Motor neuron (in vitro differentiated cells): ENCODE data around the gene HAGH. TPM values are rescaled to one million over a fixed set of nuclear protein-coding genes. Genes with fewer than 3 reads are reported as not detected.
A peak's percentile ranks its signal among the peaks of the same experiment; 100 is the strongest.

Experiments used
- ATAC-seq, 8 experiments: fragments of 200-7000 bp; cut with Tn5 transposase; replicated peaks in 6 of 8; 2 replicates each; pipeline ENCODE4 v1.8.0; 2021; ENCODE audit warnings: mild to moderate bottlenecking in 8 of 8, moderate library complexity in 8 of 8
- H3K27ac ChIP-seq, 2 donors: fragments of 250-450 bp; sonication (Bioruptor Pico); 2 replicates each; pipeline ENCODE4 v1.9.0; 2021; ENCODE audit warnings: antibody characterized with exemption in 2 of 2, mild to moderate bottlenecking in 2 of 2, moderate library complexity in 1 of 2
- H3K4me1 ChIP-seq, 2 donors: fragments of 250-450 bp; sonication (Bioruptor Pico); replicated peaks in 1 of 2; 2 replicates each; pipeline ENCODE4 v1.6.1; 2021; ENCODE audit warnings: antibody characterized with exemption in 2 of 2, mild to moderate bottlenecking in 2 of 2, moderate library complexity in 1 of 2
- H3K4me3 ChIP-seq, 5 donors: fragments of 250-450 bp; sonication (Bioruptor Pico); 2 replicates each; pipeline ENCODE4 v1.9.0; 2021; ENCODE audit warnings: antibody characterized with exemption in 5 of 5, mild to moderate bottlenecking in 5 of 5, moderate library complexity in 4 of 5
- WGBS, 10 experiments: fragments of 450-650 bp; shearing (Covaris generic); methylation state at CpG; one replicate each; pipeline ENCODE4 v1.0.0; 2022; 5-methylcytosine and 5-hydroxymethylcytosine counted together
- in situ Hi-C, 9 experiments: fragments of 400-800 bp; cut with MboI; loops; one replicate each; pipeline ENCODE4 v1.15.0; 2021; ENCODE audit warnings: low sequenced_read_pairs in 9 of 9, low pct_unique_long_range_greater_than_20kb in 2 of 9; ENCODE audit not compliant: unreplicated experiment in 9 of 9
- total RNA-seq, 8 experiments: library from RNA; unstranded; fragments of 300-600 nt; gene quantifications; 2 replicates each; pipeline versions ENCODE4 v1.2.3 to v1.2.4, GENCODE V29; 2022

HAGH gene
- total RNA-seq, 8 experiments from 2014 or later: 27.8 to 67.6 (median 38.9) TPM

DNA sequence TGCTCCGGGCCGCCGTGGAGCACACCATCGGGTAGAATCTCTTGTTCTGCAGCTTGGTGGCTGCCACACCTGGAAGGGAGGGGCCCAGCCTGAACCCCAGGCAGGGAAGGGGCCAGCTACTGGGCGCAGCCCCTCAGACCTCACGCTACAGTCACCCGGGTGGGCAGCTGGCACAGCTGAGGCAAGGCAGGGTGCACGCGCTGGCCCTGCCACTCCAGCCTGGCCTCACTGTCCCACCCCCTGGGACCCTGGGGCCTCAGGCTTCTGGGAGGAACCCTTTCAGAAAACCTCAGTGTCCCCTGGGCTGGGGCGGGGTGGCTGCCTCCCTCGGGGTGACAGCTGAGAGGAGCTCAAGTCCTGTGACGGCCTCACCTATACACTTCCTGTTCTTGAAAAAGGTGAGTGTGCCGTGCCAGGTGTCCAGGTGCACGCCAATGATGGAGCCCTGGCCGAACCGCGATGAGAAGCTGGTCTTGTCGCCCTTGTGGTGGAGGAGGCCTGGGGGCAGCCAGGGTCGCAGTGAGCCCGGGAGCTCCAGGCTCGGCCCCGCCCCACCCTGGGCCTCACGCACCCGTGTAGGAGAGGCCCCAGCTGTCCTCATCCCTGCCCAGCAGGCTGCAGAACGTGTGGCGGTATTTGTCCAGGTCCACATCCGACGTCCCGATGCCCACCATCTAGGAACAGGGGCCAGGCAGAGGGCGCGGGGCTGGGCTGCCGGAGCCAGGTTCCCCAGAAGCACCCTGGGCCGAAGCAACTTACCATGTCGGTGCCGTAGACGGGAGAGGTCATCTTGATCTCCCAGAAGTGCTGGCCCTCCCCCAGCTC lies 49.0 kb downstream of the HAGH start:
- WGBS, 10 experiments: 60 to 100% (median 82%) methylated on average over 1 to 8 of the region's 36 CpGs; no CpG with 5 or more reads in 5 of the 10 experiments
- ATAC-seq: no peak
- Histone ChIP-seq H3K4me1 (peaks cover 18% of the 10 kb centered on the region in 2 donors), H3K4me3 (no peak overlapping the region), H3K27ac (no peak overlapping the region)
- in situ Hi-C loops: no loop called here

DNA sequence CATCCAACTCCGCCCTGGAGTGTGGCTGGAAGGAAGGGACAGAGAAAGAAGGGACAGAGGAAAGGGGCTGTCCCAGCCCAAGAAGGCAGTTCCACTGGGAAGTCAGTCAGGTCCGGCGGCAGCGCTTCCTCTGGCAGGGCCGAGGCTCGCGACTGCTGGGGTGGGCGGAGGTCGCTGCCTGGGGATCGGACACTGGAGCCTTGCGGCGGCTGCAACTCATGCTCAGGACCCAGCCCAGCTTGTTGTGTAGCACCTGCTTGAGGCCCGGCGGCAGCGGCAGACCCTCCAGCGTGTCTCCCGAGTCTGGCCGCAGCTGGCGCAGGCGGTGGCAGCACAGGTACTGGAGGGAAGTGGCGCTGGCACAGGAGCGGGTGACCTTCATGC lies 49.6 kb downstream of the HAGH start:
- in situ Hi-C loops: no loop called here
- Histone ChIP-seq H3K27ac (no peak overlapping the region), H3K4me1 (peaks cover 18% of the 10 kb centered on the region in 2 donors), H3K4me3 (no peak overlapping the region)
- WGBS, 10 experiments: 90 to 100% (median 94%) methylated on average over 1 to 9 of the region's 22 CpGs; no CpG with 5 or more reads in 7 of the 10 experiments
- no peak for ATAC-seq

DNA sequence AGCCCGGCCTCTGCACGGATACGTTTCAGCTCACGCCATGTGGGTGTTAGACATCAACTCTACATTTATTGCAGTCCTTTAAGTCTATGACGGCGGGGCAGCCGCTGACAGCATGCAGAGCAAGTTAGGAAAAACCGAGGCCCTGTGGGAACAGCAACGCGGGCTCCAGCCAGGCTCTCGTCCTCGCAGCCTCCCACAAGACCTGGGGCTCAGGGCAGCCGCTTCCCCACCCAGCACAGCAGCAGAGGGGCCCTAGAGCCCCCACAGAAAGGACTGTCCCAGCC lies 50.0 kb downstream of the HAGH start:
- Histone ChIP-seq H3K4me3 (no peak overlapping the region), H3K27ac (no peak overlapping the region), H3K4me1 (peaks cover 18% of the 10 kb centered on the region in 2 donors)
- in situ Hi-C loops: no loop called here
- no peak for ATAC-seq
- 64 to 100% (median 88%) methylated on average over 2 to 4 of the region's 13 CpGs; no CpG with 5 or more reads in 6 of the 10 experiments for WGBS, 10 experiments

DNA sequence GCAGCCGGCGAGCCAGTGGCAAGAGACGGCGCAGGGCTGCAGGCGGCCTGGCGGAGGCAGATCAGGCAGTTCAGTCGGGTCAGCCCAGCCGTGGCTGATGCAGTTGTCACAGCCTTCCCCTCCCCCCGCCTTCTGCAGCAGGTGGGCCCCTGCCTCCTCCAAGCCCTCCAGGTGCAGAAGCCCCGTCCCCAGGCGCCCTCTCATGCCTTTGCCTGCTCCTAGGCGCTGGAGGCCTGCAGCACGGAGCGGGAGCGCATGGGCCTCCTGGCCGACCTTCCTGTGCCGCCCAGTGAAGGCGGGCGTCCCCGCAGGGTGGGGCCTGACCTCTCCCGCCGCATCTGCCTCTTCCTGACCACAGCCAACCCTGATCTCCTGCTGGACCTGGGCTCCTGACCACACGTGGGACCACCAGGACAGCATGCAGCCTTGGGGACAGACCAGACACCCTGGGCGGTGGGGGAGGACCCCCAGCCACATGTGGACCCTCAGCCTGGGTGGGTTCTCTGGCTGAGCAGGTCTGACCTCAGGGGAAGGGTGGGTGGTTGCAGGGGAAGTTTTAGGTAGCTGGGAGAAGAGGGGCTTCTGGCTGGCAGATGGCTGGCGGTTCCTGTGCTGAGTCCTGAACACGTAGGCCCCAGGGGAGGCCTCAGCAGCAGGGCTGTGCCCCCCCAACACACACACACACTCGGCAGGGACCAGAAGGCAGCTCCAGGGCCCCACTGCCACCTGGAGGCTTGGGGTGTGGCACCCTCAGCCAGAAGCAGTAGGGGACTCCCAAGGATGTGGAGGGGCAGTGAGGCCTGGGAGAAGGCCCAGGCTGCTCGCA lies 50.6 kb downstream of the HAGH start:
- ATAC-seq: no peak
- peaks cover 13 to 14% of the 10 kb centered on the region in 2 donors for H3K4me1 ChIP-seq
- in situ Hi-C loops: no loop called here
- WGBS, 10 experiments: 86 to 100% (median 96%) methylated on average over 1 to 7 of the region's 28 CpGs; no CpG with 5 or more reads in 6 of the 10 experiments
- H3K27ac ChIP-seq: no peak overlapping the region
- no peak overlapping the region for H3K4me3 ChIP-seq

DNA sequence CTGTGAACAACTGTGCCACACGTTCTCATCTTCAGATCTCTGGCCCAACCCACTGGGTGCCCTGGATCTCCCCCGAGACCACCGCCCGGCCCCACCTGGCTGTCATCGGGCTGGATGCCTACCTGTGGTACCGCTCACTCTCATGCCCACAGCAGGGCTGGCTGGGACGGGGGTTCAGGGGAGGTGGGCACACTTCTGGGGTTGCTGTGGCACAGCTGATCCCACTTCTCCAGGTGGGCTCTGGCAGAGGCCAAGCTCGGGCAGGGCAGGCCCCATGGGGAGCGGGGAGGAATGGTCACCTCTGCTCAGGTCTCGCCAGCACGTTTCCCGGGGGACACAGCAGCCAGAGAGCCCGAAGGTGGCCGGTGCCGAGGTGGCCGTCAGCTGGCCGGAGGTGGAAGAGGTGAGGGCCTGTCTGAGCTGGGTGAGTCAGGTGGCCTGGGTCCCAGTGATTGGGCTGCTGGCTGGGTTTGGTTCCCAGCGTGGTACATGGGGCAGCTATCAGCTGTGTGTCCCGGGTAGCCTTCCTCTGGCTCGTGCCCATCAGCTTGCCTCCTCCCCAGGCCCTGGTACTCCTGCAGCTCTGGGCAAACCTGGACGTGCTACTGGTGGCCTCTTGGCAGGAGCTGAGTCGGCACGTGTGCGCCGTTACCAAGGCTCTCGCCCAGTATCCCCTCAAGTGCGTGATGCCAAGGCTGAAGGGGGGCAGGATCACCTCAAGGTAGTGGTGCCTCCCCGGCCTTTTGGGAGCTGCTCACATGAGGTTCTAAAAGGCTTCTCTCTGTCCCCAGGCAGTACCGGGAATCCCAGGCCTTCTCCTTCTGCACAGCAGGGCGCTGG lies 51.4 kb downstream of the HAGH start:
- no peak overlapping the region for H3K4me3 ChIP-seq

DNA sequence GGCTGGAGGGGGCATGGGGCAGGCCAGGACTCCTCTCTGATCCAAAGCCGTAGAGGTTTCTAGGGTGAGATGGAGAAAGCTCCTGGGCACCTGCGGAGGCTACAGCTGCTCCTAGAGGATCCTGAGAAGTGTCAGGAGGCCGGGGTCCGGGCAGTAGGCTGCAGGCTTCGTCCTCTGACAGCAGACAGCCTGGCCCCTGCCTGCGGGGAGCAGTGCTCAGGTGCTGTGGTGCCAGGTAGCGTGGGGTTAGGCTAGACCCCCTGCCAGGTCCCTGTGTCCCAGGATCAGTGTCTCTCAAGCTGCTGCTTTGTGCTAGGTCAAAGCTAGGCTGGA lies 52.2 kb downstream of the HAGH start:
- WGBS, 10 experiments: 80% methylated on average over 1 to 2 of the region's 7 CpGs; no CpG with 5 or more reads in 8 of the 10 experiments
- H3K4me1 ChIP-seq: peaks cover 16 to 17% of the 10 kb centered on the region in 2 donors
- in situ Hi-C loops: no loop called here
- no peak for ATAC-seq
- peak overlapping the region; percentile 73 to 96 (median 84) for H3K4me3 ChIP-seq
- no peak overlapping the region for H3K27ac ChIP-seq

More for the DNA sequence above, 51.4 kb downstream of the HAGH start:
- in situ Hi-C loops: no loop called here
- WGBS, 10 experiments: 85 to 100% (median 89%) methylated on average over 2 to 6 of the region's 30 CpGs; no CpG with 5 or more reads in 6 of the 10 experiments
- Histone ChIP-seq H3K4me1 (peaks cover 14 to 15% of the 10 kb centered on the region in 2 donors), H3K27ac (no peak overlapping the region)
- ATAC-seq: no peak

DNA sequence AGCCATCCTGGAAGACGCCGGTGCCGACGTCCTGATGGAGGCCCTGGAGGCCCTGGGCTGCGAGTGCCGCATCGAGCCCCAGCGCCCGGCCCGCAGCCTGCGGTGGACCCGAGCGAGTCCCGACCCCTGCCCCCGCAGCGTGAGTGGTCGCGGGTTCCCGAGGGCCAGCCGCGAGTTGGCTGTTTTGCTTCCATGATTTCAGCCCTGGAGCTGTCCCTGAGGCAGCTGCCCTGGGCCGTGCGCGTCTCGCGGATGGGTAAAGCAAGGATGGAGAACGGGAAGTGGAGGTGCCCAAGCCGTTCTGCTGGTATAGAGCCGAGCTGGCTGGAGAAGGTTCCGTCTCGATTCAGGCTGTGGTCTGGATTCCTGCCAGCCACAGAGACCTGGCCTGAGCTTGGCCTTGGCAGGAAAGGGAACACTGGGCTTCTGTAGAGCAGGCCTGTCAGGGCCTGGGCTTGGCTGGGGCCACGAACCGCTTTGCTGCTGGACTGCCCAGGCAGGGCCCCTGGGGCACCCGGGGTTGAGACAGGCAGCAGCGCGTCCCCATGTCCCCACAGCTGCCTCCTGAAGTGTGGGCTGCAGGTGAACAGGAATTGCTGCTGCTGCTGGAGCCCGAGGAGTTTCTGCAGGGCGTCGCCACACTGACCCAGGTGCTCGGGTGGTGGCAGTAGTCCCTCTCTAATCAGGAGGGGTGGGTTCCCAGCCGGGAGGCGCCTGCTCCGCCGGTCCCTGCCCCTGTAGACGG lies 52.8 kb downstream of the HAGH start:
- Histone ChIP-seq H3K4me1 (peaks cover 16 to 17% of the 10 kb centered on the region in 2 donors), H3K4me3 (peak overlapping the region; percentile 73 to 96 (median 84)), H3K27ac (peak overlapping the region; percentile 93 to 95)
- in situ Hi-C loops: no loop called here
- 0 to 18% (median 0%) methylated on average over 1 to 6 of the region's 45 CpGs; no CpG with 5 or more reads in 5 of the 10 experiments for WGBS, 10 experiments
- ATAC-seq: peak in 3 of 8 experiments; percentile 0 to 3 (median 2)

DNA sequence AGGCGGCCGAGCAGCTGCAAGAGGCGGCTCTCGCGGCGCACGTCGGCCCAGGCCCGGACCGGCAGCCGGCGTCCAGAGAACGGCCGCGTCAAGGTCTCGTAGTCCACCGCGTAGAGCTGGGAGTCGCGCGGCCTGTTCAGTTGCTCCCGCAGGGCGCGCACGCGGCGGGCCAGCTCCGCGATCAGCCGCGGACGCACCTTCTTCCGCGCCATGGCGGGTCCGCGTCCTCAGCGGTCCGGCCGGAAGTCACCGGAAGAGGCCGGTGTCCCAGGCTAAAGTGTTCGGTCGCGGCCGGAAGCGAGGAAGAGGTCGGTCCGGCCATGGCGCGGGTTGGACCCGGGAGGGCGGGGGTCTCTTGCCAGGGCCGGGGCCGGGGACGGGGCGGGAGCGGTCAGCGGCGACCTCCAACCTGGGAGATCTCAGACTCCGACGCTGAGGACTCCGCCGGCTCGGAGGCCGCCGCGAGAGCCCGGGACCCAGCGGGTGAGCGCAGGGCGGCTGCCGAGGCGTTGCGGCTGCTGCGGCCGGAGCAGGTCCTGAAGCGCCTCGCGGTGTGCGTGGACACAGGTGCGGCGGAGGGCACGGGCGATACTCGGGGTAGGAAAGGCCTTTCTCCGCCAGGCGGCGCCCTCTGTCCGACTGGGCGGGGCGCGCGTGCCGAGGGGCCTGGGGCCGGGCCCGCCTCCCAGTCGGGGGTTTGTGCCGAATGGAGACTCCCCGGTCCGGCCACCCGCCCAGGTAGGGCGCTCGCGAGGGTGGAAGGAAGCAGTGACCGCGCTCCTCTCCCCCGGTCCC lies 53.5 kb downstream of the HAGH start, which contains the start of gene MRPS34:
Gene MRPS34, minus strand, starts transcription at position 227 of the 795 bp plus-strand sequence. Its CDS starts 15 bp downstream, at position 212.
- peak within 1 kb of the TSS; percentile 93 to 95 for H3K27ac ChIP-seq
- WGBS, 10 experiments: no CpG with 5 or more reads among the region's 108 CpGs
- peak within 1 kb of the TSS; percentile 73 to 96 (median 84) for H3K4me3 ChIP-seq
- peaks cover 16 to 17% of the 10 kb centered on the region in 2 donors for H3K4me1 ChIP-seq
- in situ Hi-C loops: no loop called here
- ATAC-seq: peak; percentile 56 to 73 (median 70)

DNA sequence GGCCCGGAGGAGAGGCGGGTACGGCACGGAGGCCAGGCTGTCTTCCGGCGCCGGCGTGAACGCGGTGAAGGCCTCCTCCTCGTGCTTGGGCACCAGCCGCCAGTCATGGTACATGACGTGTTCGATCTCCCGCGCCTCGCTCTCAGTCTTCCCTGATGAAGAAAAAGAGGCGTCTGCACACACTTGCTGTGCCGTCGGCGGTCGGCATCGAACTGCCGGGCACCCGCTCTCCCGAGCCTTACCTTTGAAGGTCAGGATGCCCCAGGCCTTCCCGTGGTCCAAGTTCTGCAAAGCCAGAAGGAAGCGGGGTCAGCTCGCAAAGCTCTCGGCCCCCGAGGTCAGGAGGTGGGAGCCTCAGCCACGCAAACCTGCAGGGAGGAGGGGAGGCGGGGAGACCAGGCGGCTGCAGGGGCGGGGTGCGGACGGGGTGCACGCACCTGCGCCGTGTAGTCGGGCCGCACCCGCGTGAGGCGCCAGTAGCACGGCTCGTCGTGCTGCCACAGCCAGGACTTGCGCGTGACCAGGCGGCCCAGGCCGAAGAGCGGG lies 54.2 kb downstream of the HAGH start, which contains the start of gene EME2:
Gene EME2, plus strand, starts transcription at position 449 of the 546 bp plus-strand sequence. CDS start 418 bp downstream, outside the sequence.
- peak within 1 kb of the TSS; percentile 93 to 95 for H3K27ac ChIP-seq
- H3K4me3 ChIP-seq: peak within 1 kb of the TSS; percentile 73 to 96 (median 84)
- H3K4me1 ChIP-seq: peaks cover 16 to 17% of the 10 kb centered on the region in 2 donors
- peak in 7 of 8 experiments; percentile 0 to 10 (median 1) for ATAC-seq
- in situ Hi-C loops: no loop called here
- WGBS, 10 experiments: 0 to 1% (median 0%) methylated on average over 3 to 21 of the region's 53 CpGs; no CpG with 5 or more reads in 2 of the 10 experiments

DNA sequence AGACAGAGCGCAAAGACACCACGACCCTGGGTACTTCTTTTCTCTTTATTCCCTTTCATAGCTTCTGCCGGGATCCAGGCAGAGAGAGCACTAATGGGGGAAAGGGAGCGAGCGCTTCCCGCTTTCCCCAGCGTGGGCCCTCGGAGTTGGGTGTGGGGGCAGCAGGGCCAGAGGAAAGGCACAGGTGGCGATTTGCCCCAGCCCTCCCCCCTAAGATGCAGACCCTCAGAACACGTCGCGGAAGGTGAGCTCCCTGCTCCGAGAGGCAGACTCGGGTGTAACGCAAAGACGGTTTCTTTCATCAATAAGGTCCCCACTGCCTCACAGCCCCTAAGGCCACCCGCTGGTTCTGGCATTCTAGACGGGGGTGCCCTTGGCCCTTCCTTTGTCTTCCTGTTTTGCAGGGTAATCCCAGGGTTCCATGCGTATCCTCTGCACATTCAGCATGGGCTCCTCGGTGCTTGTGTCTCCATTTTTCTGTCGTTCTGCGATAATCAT lies 54.7 kb downstream of the HAGH start:
- no peak for ATAC-seq
- peak overlapping the region; percentile 93 to 95 for H3K27ac ChIP-seq
- in situ Hi-C loops: no loop called here
- H3K4me3 ChIP-seq: peak overlapping the region; percentile 73 to 96 (median 84)
- WGBS, 10 experiments: 0 to 6% (median 1%) methylated on average over 1 to 9 of the region's 22 CpGs; no CpG with 5 or more reads in 2 of the 10 experiments
- H3K4me1 ChIP-seq: peaks cover 16 to 17% of the 10 kb centered on the region in 2 donors
